ENCODE data around the gene PSMC4.

Gene PSMC4

DNA sequence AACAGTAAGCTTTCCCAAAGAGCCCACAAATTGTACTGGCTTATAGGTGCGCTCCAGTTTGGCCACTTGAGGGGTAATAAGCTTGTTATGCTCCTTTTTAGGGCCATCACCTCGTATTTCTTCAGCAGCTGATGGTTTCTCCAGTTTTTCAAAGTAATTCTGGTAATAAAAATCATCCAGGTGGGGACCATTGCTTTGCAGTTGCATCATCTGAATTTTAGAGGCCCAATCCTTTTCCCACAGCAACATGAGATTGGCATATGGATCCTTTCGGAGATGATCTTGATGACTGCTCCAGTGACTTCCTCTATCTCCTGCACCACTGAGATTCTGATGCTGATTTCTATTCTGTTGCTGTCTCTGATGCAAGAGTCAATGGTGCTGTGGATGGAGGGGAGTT, 53.0 kb downstream of the PSMC4 start:
- Histone ChIP-seq H3K27me3 (ENCODE audit: insufficient read depth, low read depth) (no peaks in the 10 kb centered on the region), H3K27ac (no peak overlapping the region), H3K4me2 (no peak overlapping the region), H3K4me3 (IDR thresholded peaks at IDR 0.05; ENCODE audit: insufficient read depth, low read depth, low read length) (no peak overlapping the region), H3K9ac (no peak overlapping the region), H3K4me1 (ENCODE audit: low read depth, poor library complexity, severe bottlenecking) (no peaks in the 10 kb centered on the region), H2AFZ (ENCODE audit: low read depth) (no peak overlapping the region), H3K79me2 (ENCODE audit: insufficient read depth, low read depth) (no peaks in the 10 kb centered on the region), H3K36me3 (ENCODE audit: insufficient read depth) (no peaks in the 10 kb centered on the region), H4K20me1 (ENCODE audit: insufficient read depth) (no peaks in the 10 kb centered on the region)
- TF ChIP-seq, protein P1, sequence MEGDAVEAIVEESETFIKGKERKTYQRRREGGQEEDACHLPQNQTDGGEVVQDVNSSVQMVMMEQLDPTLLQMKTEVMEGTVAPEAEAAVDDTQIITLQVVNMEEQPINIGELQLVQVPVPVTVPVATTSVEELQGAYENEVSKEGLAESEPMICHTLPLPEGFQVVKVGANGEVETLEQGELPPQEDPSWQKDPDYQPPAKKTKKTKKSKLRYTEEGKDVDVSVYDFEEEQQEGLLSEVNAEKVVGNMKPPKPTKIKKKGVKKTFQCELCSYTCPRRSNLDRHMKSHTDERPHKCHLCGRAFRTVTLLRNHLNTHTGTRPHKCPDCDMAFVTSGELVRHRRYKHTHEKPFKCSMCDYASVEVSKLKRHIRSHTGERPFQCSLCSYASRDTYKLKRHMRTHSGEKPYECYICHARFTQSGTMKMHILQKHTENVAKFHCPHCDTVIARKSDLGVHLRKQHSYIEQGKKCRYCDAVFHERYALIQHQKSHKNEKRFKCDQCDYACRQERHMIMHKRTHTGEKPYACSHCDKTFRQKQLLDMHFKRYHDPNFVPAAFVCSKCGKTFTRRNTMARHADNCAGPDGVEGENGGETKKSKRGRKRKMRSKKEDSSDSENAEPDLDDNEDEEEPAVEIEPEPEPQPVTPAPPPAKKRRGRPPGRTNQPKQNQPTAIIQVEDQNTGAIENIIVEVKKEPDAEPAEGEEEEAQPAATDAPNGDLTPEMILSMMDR (conservative IDR thresholded peaks at IDR 0.05; ENCODE audit: low read depth, low read length), result no peak

DNA sequence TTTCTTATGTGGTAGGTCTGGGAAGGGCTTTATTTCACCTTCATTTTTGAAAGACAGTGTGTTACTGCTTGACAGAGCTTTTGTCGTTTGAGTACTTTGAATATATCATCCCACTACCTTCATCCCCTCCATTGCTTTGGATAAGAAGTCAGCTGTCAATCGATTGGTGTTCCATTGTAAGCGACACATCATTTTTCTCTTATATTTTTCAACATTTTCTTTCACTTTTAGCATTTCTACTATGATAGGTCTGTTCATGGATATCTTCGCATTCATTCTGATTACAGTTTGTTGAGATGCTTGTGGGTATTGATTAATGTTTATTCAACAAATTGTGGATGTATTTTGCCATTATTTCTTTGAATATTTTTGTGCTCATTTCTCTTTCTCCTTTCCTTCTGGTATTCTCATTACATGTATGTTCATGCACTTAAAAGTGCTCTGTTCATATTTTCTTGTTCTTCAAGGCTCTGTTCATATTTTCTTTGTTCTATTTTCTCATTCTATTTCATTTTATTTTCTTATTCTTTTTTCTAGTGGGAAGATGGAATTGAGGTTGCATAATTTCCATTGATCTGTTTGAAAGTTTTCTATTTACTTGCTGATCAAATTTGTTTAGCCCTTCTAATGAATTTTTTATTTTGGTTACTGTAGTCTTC, 55.1 kb downstream of the PSMC4 start:
- Histone ChIP-seq H3K4me3 (IDR thresholded peaks at IDR 0.05; ENCODE audit: insufficient read depth, low read depth, low read length) (no peak overlapping the region), H3K27ac (no peak overlapping the region), H2AFZ (ENCODE audit: low read depth) (no peak overlapping the region), H3K36me3 (ENCODE audit: insufficient read depth) (no peaks in the 10 kb centered on the region), H3K79me2 (ENCODE audit: insufficient read depth, low read depth) (no peaks in the 10 kb centered on the region), H3K4me2 (no peak overlapping the region), H4K20me1 (ENCODE audit: insufficient read depth) (no peaks in the 10 kb centered on the region), H3K9ac (no peak overlapping the region), H3K27me3 (ENCODE audit: insufficient read depth, low read depth) (no peaks in the 10 kb centered on the region), H3K4me1 (ENCODE audit: low read depth, poor library complexity, severe bottlenecking) (no peaks in the 10 kb centered on the region)
- TF ChIP-seq, protein P1 (conservative IDR thresholded peaks at IDR 0.05; ENCODE audit: low read depth, low read length), result no peak

DNA sequence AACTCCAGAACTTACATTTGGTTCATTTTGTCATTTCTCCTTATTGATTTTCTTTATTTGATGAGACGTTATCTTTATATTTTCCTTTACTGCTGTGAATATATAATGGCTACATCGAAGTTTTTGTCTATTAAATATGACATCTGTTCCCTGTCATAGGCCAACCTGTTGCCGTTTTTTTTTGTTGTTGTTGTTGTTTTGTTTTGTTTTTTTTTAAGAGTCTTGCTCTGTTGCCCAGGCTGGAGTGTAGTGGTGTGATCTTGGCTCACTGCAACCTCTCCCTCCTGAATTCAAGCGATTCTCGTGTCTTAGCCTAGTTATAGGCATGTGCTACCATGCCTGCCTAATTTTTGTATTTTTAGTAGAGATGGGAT, 55.6 kb downstream of the PSMC4 start:
- Histone ChIP-seq H3K27me3 (ENCODE audit: insufficient read depth, low read depth) (no peaks in the 10 kb centered on the region), H3K4me2 (no peak overlapping the region), H3K79me2 (ENCODE audit: insufficient read depth, low read depth) (no peaks in the 10 kb centered on the region), H3K9ac (no peak overlapping the region), H3K4me1 (ENCODE audit: low read depth, poor library complexity, severe bottlenecking) (no peaks in the 10 kb centered on the region), H4K20me1 (ENCODE audit: insufficient read depth) (no peaks in the 10 kb centered on the region), H3K4me3 (IDR thresholded peaks at IDR 0.05; ENCODE audit: insufficient read depth, low read depth, low read length) (no peak overlapping the region), H3K27ac (no peak overlapping the region), H3K36me3 (ENCODE audit: insufficient read depth) (no peaks in the 10 kb centered on the region), H2AFZ (ENCODE audit: low read depth) (no peak overlapping the region)
- TF ChIP-seq, protein P1 (conservative IDR thresholded peaks at IDR 0.05; ENCODE audit: low read depth, low read length), result no peak
